ENCODE results near the gene UCK2. TPM values are rescaled to one million over a fixed set of nuclear protein-coding genes. Genes with fewer than 3 reads are reported as not detected.

Gene UCK2
- total RNA-seq, 1 donor from 2014 or later, result 62.4 TPM

- TF ChIP-seq, protein P1, sequence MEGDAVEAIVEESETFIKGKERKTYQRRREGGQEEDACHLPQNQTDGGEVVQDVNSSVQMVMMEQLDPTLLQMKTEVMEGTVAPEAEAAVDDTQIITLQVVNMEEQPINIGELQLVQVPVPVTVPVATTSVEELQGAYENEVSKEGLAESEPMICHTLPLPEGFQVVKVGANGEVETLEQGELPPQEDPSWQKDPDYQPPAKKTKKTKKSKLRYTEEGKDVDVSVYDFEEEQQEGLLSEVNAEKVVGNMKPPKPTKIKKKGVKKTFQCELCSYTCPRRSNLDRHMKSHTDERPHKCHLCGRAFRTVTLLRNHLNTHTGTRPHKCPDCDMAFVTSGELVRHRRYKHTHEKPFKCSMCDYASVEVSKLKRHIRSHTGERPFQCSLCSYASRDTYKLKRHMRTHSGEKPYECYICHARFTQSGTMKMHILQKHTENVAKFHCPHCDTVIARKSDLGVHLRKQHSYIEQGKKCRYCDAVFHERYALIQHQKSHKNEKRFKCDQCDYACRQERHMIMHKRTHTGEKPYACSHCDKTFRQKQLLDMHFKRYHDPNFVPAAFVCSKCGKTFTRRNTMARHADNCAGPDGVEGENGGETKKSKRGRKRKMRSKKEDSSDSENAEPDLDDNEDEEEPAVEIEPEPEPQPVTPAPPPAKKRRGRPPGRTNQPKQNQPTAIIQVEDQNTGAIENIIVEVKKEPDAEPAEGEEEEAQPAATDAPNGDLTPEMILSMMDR (conservative IDR thresholded peaks at IDR 0.05; ENCODE audit: low read depth, low read length), result no peak
- H3K4me3 ChIP-seq (ENCODE audit: low read depth, low read length), result no peak overlapping the region
- DNase-seq (ENCODE audit: low read depth), result no peak
Observed at GRCh38 chr1:165941531-165941930, 114.1 kb downstream of the UCK2 start.

GRCh38 chr1:165942062-165942461, 114.6 kb downstream of the UCK2 start:
- TF ChIP-seq, protein P1 (conservative IDR thresholded peaks at IDR 0.05; ENCODE audit: low read depth, low read length), result no peak
- H3K4me3 ChIP-seq (ENCODE audit: low read depth, low read length), result no peak overlapping the region
- no peak for DNase-seq (ENCODE audit: low read depth)

GRCh38 chr1:165942927-165943597, 115.6 kb downstream of the UCK2 start:
- H3K4me3 ChIP-seq (ENCODE audit: low read depth, low read length), result no peak overlapping the region
- TF ChIP-seq, protein P1 (conservative IDR thresholded peaks at IDR 0.05; ENCODE audit: low read depth, low read length), result peak; percentile 15
- DNase-seq (ENCODE audit: low read depth), result no peak

DNA sequence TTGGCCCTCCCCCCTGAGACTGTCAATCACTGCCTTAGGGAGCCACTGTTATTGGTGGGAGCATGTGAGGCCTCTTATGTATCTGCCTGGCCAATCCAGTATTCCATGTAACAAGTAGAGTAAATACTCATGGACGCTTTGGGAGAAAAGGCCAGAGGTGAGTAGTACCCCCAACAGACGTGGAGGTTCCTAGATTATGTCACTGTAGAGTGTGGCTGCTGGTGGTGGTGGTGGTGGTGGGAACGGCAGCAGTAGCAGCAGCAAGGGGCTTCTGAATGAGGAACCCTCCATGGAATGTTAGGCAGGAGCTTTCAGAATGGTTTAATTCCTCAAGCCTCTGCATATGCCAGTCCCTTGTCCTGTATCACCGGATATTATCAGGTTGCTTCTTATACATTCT, 118.5 kb downstream of the UCK2 start:
- DNase-seq (ENCODE audit: low read depth), result no peak
- H3K4me3 ChIP-seq (ENCODE audit: low read depth, low read length), result no peak overlapping the region

GRCh38 chr1:165947797-165948455, 120.5 kb downstream of the UCK2 start:
- TF ChIP-seq, protein P1 (conservative IDR thresholded peaks at IDR 0.05; ENCODE audit: low read depth, low read length), result no peak
- no peak overlapping the region for H3K4me3 ChIP-seq (ENCODE audit: low read depth, low read length)
- DNase-seq (ENCODE audit: low read depth), result no peak

More for the DNA sequence above, 118.5 kb downstream of the UCK2 start:
- TF ChIP-seq, protein P1 (conservative IDR thresholded peaks at IDR 0.05; ENCODE audit: low read depth, low read length), result no peak

DNA sequence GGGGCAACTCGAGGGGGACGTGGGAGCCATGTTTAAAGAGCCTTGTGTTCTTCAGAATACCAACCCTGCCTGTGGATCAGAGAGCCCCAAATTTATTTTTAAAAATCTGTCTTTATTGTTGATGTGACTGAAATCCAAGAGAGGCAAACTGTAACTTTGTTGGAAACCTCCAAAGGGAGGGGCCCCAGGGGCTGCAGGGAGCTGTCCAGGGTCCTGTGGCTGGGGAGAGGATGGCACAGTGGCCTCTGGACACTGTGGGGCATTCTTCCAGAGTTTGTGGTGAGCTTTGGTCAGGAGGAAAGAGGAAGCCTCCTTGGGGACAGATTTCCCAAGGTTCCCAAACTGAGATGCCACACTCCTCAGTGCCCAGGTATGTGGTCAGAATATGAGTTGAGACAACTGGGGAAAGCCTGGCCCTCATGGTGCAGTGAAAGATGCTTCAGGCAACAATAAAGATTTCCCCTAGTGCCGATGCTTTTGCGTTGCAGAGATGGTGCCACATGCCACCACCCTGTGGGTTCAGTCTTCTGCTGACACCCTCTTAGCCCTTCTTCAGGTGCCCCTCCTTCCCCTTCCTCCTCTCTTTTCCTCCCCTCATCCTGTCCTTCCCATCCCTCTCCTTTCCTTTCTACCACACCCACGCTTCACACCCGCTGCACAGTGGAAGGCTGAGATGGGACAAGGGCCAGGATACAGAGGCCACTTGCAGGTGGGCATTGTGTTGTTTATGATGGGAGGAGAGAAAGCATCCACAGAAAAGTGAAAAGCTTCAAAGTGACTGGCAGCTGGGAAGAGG, 122.1 kb downstream of the UCK2 start:
- no peak for DNase-seq (ENCODE audit: low read depth)
- TF ChIP-seq, protein P1 (conservative IDR thresholded peaks at IDR 0.05; ENCODE audit: low read depth, low read length), result no peak

More for the DNA sequence above, 122.1 kb downstream of the UCK2 start:
- no peak overlapping the region for H3K4me3 ChIP-seq (ENCODE audit: low read depth, low read length)
